Panc1 (cell line): ENCODE measurements around the gene TOP2A. TPM values are rescaled to one million over a fixed set of nuclear protein-coding genes. Genes with fewer than 3 reads are reported as not detected.

Experiments used
- ATAC-seq: fragments of 200-7000 bp; cut with Tn5 transposase; 2 replicates; pipeline ENCODE4 v1.9.1; 2020; ENCODE audit warnings: mild to moderate bottlenecking, moderate library complexity
- BruUV-seq: library from RNA; stranded (reverse); fragments of 400-500 nt; replicated peaks from 2 replicates; lab custom pipeline; 2021; lab: Mats Ljungman, UMichigan
- CTCF ChIA-PET: fragments of 300-600 bp; sonication (Branson Sonifier 250); formaldehyde crosslinking; loops from one replicate; lab custom pipeline; 2022; ENCODE audit warnings: antibody characterized with exemption; lab: Charles Lee
- POLR2A ChIA-PET: fragments of 300-600 bp; sonication (Branson Sonifier 250); formaldehyde crosslinking; loops from one replicate; lab custom pipeline; 2022; ENCODE audit warnings: antibody characterized with exemption; lab: Charles Lee
- DNase-seq: peaks from one replicate; pipeline ENCODE4 v3.0.0-alpha.2; 2010; ENCODE audit warnings: low read depth, low spot score
- H3K27ac ChIP-seq: 2 replicates; pipeline ENCODE4 v1.5.1; 2011; ENCODE audit warnings: mild to moderate bottlenecking, low read length, inconsistent platforms
- H3K27me3 ChIP-seq: fragments of 200-500 bp; sonication (Bioruptor generic); 2 replicates; pipeline ENCODE4 v1.6.0; 2014; ENCODE audit warnings: low read length, inconsistent platforms; ENCODE audit not compliant: control insufficient read depth, insufficient read depth
- H3K36me3 ChIP-seq: fragments of 200-500 bp; sonication (Bioruptor generic); 2 replicates; pipeline ENCODE4 v1.5.1; 2014; ENCODE audit warnings: inconsistent platforms, mild to moderate bottlenecking, low read length, moderate library complexity; ENCODE audit not compliant: control insufficient read depth, insufficient read depth
- H3K4me1 ChIP-seq: 2 replicates; pipeline ENCODE4 v1.5.1; 2011; ENCODE audit warnings: inconsistent platforms, mild to moderate bottlenecking, low read length, moderate library complexity; ENCODE audit not compliant: control insufficient read depth, insufficient read depth
- H3K4me3 ChIP-seq, 2 experiments: 2 replicates each; pipeline ENCODE4 v1.5.1; 2011 to 2012; ENCODE audit warnings: low read depth in 2 of 2, low read length in 2 of 2, mild to moderate bottlenecking in 2 of 2, inconsistent platforms in 1 of 2, moderate library complexity in 1 of 2
- H3K9me3 ChIP-seq: fragments of 200-500 bp; sonication (Bioruptor generic); 2 replicates; pipeline ENCODE4 v1.5.1; 2014; ENCODE audit warnings: low read depth, mild to moderate bottlenecking, inconsistent platforms, low read length, moderate library complexity; ENCODE audit not compliant: control insufficient read depth, insufficient read depth
- CTCF ChIP-seq: fragments of 450-650 bp; IDR thresholded peaks from 2 replicates; pipeline ENCODE4 v1.5.1; 2017; ENCODE audit warnings: mild to moderate bottlenecking
- POLR2AphosphoS5 ChIP-seq: IDR thresholded peaks from 2 replicates; pipeline ENCODE4 v1.6.1; 2012; ENCODE audit warnings: mild to moderate bottlenecking, low read depth, low read length, moderate library complexity
- SIN3A ChIP-seq: IDR thresholded peaks from 2 replicates; pipeline ENCODE4 v1.6.1; 2012; ENCODE audit warnings: low read depth, mild to moderate bottlenecking, low read length, moderate library complexity, borderline replicate concordance; ENCODE audit not compliant: insufficient read depth
- TCF7L2 ChIP-seq: IDR thresholded peaks from 2 replicates; pipeline ENCODE4 v1.6.1; 2011; ENCODE audit warnings: mild to moderate bottlenecking, low read depth, low read length, inconsistent platforms
- in situ Hi-C: cut with HindIII; loops from 2 replicates; pipeline ENCODE4 v1.10.0; 2016; ENCODE audit warnings: low sequenced_read_pairs, low pct_unique_long_range_greater_than_20kb
- intact Hi-C: fragments of 100-400 bp; cut with micrococcal nuclease; formaldehyde crosslinking; loops from one replicate; pipeline ENCODE4 v1.10.0; 2022; ENCODE audit not compliant: unreplicated experiment
- total RNA-seq: library from RNA; stranded (reverse); gene quantifications from one replicate; pipeline ENCODE4 v1.2.1, GENCODE V29; 2021; ENCODE audit not compliant: unreplicated experiment
- TF ChIP-seq, protein P1 (sequence below), 2 experiments: IDR thresholded peaks; 2 replicates each; pipeline ENCODE4 v1.6.1; 2011 to 2012; ENCODE audit warnings: low read depth in 2 of 2, control low read depth in 1 of 2, low read length in 1 of 2, mild to moderate bottlenecking in 1 of 2, moderate library complexity in 1 of 2; ENCODE audit not compliant: insufficient read depth in 1 of 2

TOP2A gene
- total RNA-seq, 1 experiment from 2014 or later: 230 TPM

- in situ Hi-C loops (no loop called here), intact Hi-C loops (no loop called here)
- TF ChIP-seq TCF7L2 (no peak), SIN3A (no peak), CTCF (no peak)
- Histone ChIP-seq H3K27me3 (no peaks in the 10 kb centered on the region), H3K4me3 (no peak overlapping the region), H3K36me3 (no peaks in the 10 kb centered on the region), H3K27ac (no peak overlapping the region), H3K9me3 (no peaks in the 10 kb centered on the region), H3K4me1 (peaks cover 3% of the 10 kb centered on the region; the same call in 1 of the 2 replicates)
- BruUV-seq: no TSS peak
- POLR2A ChIA-PET: no interaction called here
- no peak for ATAC-seq
- CTCF ChIA-PET: interaction anchor here (0.6 kb wide), 1 partner anchor 397 kb away, joined by 4 read pairs; no protein-coding TSS in a partner anchor
- DNase-seq: no peak
Observed at GRCh38 chr17:40462343-40463121, 44.8 kb upstream of the TOP2A start.

DNA sequence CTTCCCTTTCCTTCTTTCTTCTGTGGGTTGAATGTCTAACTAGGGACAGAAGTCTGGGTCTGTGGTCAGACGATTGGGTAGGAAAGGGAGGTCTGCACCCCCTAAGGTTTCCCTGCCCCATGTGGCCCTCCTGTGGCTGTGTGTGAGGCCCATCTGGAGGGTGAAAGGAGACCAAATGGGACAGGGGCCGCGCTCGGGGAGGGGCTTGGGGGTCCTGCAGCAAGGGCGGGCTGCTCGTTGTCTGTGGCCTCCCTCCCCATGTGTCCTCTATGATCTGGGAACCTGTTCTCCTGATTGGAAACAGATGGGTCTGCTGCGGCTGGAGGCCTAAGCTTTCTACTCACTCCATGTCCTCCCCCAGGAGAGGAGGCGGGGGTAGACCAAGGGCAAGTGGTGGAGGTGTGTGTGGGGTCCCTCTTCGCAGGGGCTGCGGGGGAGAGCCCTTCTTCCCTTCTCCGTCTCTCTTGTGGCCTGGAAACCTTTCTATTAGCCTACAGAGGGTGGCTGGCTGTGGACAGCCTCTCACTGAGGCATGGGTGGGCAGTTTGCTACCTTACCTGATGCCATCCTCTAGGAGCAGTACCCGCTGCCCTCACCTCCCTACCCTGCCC lies 44.1 kb upstream of the TOP2A start:
- in situ Hi-C loops (no loop called here), intact Hi-C loops (no loop called here)
- Histone ChIP-seq H3K36me3 (no peaks in the 10 kb centered on the region), H3K9me3 (no peaks in the 10 kb centered on the region), H3K4me3 (no peak overlapping the region), H3K27ac (no peak overlapping the region), H3K4me1 (peaks cover 3% of the 10 kb centered on the region; the same call in 1 of the 2 replicates), H3K27me3 (no peaks in the 10 kb centered on the region)
- TF ChIP-seq POLR2AphosphoS5: no peak
- ATAC-seq (no peak), DNase-seq (no peak)
- POLR2A ChIA-PET: no interaction called here
- no TSS peak for BruUV-seq
- CTCF ChIA-PET: no interaction called here

- H3K9me3 ChIP-seq: no peaks in the 10 kb centered on the region
- no peak overlapping the region for H3K4me3 ChIP-seq
- H3K27ac ChIP-seq: no peak overlapping the region
- CTCF ChIA-PET: no interaction called here
- no peak for ATAC-seq
- intact Hi-C loops (no loop called here), in situ Hi-C loops (no loop called here)
- H3K27me3 ChIP-seq: no peaks in the 10 kb centered on the region
- no peak for TF ChIP-seq POLR2AphosphoS5
- TF ChIP-seq TCF7L2: no peak
- TF ChIP-seq, protein P1, sequence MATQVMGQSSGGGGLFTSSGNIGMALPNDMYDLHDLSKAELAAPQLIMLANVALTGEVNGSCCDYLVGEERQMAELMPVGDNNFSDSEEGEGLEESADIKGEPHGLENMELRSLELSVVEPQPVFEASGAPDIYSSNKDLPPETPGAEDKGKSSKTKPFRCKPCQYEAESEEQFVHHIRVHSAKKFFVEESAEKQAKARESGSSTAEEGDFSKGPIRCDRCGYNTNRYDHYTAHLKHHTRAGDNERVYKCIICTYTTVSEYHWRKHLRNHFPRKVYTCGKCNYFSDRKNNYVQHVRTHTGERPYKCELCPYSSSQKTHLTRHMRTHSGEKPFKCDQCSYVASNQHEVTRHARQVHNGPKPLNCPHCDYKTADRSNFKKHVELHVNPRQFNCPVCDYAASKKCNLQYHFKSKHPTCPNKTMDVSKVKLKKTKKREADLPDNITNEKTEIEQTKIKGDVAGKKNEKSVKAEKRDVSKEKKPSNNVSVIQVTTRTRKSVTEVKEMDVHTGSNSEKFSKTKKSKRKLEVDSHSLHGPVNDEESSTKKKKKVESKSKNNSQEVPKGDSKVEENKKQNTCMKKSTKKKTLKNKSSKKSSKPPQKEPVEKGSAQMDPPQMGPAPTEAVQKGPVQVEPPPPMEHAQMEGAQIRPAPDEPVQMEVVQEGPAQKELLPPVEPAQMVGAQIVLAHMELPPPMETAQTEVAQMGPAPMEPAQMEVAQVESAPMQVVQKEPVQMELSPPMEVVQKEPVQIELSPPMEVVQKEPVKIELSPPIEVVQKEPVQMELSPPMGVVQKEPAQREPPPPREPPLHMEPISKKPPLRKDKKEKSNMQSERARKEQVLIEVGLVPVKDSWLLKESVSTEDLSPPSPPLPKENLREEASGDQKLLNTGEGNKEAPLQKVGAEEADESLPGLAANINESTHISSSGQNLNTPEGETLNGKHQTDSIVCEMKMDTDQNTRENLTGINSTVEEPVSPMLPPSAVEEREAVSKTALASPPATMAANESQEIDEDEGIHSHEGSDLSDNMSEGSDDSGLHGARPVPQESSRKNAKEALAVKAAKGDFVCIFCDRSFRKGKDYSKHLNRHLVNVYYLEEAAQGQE (IDR thresholded peaks at IDR 0.05; ENCODE audit: insufficient read depth in 1 of 2, low read depth in 2 of 2, low read length in 1 of 2): no peak
- no peak for TF ChIP-seq CTCF
- TF ChIP-seq SIN3A: no peak
- no TSS peak for BruUV-seq
- DNase-seq: no peak
- POLR2A ChIA-PET: no interaction called here
- H3K36me3 ChIP-seq: no peaks in the 10 kb centered on the region
- peaks cover 3% of the 10 kb centered on the region; the same call in 1 of the 2 replicates for H3K4me1 ChIP-seq
Observed at GRCh38 chr17:40460968-40461731, 43.5 kb upstream of the TOP2A start.
